HFF-Myc (cell line): ENCODE results near the gene EVX1.

Source experiments
- DNase-seq: peaks from one replicate; pipeline ENCODE4 v3.0.0-alpha.2; 2011; ENCODE audit warnings: low read depth; ENCODE audit errors: extremely low read depth
- H3K4me3 ChIP-seq: replicated peaks from 2 replicates; pipeline ENCODE4 v1.5.1; 2011; ENCODE audit warnings: low read depth, mild to moderate bottlenecking, control low read depth, low read length
- TF ChIP-seq, protein P1 (sequence below): IDR thresholded peaks from 2 replicates; pipeline ENCODE4 v1.5.1; 2012; ENCODE audit warnings: mild to moderate bottlenecking, low read depth, low read length, control low read depth; ENCODE audit errors: missing control alignments

The EVX1 gene

DNA sequence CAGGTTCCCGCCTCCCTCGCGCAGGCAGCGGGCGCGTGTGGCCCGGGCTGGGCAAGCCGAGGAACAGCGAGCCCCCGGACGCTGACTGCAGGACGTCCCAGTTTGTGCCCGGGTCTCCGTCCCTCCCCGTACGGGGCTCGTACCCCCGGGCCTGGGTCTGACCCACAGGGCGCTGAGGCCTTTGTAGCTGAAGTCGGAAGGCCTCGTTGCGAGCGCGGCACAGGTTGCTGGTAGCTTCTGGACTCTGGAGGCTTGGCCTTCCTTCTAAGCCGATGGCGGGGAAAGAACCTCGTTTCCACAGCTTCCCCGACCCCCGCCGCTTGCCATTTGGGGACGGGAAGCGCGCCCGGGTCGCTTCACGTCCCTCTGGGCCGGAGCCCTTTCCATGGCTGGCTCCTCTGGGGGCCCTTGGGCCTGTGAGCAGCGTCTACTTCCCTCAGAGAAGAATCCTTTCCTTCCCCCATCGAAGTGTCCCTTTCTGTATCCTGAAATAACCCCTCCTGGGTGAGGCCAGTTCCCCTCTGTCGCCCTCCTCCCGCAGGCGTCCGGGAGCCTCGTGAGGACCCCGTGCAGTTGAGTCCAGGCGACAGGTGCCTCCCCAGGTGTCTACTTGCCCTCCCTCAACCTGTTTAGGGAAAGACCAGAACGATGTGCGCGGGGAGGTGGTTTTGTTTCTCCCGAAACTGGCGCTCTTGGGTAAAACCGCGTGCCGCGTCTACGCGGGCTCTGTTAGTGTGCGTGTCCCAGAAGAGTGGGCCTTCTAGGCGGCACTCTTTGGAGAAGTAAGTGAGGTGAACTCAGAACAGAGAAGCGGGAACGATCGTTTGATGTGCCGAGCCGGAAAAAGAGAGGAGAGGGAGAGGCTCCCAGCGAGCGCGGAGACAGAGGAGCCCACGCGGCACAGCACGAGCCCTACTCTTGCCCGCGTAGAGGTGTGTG, 9.3 kb downstream of the EVX1 start:
- TF ChIP-seq, protein P1, sequence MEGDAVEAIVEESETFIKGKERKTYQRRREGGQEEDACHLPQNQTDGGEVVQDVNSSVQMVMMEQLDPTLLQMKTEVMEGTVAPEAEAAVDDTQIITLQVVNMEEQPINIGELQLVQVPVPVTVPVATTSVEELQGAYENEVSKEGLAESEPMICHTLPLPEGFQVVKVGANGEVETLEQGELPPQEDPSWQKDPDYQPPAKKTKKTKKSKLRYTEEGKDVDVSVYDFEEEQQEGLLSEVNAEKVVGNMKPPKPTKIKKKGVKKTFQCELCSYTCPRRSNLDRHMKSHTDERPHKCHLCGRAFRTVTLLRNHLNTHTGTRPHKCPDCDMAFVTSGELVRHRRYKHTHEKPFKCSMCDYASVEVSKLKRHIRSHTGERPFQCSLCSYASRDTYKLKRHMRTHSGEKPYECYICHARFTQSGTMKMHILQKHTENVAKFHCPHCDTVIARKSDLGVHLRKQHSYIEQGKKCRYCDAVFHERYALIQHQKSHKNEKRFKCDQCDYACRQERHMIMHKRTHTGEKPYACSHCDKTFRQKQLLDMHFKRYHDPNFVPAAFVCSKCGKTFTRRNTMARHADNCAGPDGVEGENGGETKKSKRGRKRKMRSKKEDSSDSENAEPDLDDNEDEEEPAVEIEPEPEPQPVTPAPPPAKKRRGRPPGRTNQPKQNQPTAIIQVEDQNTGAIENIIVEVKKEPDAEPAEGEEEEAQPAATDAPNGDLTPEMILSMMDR = no peak

DNA sequence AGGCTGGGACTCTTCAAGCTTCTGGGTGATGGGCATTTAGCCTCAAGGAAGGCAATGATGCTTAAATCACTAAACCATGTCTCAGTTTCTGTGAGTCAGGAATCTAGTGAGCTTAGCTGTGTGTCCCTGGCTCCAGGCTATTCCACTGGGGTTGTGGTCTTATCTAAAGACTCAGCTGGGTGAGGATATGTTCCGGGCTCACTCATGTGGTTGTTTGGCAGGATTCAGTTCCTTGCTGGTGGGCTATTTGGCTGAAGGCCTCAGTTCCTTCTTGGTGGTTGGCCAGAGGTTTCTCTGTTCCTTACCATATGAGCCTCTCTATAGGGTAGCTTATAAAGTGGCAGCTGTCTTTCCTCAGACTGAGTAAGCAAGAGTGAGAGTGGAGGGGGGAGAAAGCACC, 12.0 kb downstream of the EVX1 start:
- no peak for DNase-seq
- TF ChIP-seq, protein P1 = no peak
- H3K4me3 ChIP-seq = no peak overlapping the region

More for the DNA sequence above, 9.3 kb downstream of the EVX1 start:
- H3K4me3 ChIP-seq = no peak overlapping the region
- DNase-seq = no peak

DNA sequence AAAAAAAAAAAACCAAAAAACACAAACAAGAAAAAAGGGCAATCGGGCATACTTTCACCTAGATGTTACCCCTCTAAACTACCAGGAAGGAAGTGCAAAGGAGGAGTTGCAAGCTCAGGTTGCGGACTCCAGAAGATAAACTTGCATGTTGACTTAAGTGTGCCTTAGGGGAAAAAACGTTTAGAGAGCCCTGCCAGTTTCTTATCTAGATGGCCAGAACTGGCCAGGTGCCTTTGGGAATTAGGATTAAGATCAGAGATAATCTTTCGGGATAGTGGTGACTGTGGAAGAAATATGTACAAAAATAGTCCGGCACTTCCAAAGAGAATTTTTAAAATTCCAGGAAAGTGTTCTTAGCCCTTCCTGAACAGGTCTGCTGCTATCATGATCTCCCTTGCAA, 17.6 kb downstream of the EVX1 start:
- DNase-seq = no peak
- H3K4me3 ChIP-seq = no peak overlapping the region
- TF ChIP-seq, protein P1 = no peak

DNA sequence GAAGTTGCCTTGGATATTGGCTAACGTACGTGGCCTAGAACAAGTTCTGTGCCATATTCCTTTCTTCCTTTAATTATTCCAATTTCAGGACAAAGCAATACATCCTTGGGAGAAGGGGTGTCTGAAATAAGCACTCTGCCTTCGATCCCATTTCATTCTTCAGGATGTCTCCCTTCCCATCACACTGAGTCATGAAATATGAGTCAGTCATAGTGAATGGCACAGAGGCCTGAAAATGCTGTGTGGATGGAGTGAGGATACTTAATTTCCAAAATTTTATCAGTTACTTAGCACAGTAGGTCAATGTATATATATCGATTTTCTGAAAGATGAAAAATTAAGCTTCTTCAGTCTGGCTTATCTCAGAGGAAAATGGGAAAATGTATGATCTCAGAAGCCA, 19.5 kb downstream of the EVX1 start:
- TF ChIP-seq, protein P1 = no peak
- DNase-seq = no peak
- no peak overlapping the region for H3K4me3 ChIP-seq

DNA sequence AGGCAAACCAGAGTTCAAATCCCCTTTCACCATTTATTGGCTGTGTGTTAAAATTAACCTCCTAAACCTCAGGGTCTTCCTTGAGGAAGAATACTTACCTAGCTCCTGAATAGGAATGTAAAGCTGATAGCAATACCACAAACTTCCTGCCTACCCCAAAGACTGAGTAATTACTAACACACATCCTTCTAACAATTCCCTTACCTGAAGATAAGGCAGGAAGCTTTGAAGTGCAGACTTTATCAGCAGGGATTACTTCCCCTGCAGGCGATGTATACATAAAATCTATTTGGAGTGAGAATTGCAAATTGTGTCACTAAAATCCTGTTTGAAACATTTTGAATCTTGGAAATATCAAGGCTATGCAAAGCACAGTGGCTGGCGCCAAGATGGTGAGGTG, 21.2 kb downstream of the EVX1 start:
- DNase-seq = no peak
- no peak overlapping the region for H3K4me3 ChIP-seq
- TF ChIP-seq, protein P1 = no peak

DNA sequence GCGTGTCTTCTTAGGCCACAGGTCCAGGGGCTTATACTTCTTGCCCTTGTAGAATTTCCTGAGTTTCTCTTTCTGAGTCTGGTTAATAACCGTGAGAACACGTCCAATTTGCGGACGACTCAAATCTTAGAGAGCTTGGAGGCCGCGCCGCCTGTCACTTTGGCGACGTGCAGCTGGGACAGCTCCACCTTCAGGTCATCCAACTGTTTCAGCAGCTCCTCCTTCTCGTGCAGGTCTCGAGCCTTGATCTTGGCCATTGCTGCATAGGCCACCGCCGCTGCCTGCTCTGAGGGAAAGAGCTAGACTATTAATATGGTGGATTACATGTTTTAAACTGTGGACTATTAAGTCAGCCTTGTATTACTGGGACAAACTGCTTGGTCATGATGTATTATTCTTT, 26.9 kb downstream of the EVX1 start:
- TF ChIP-seq, protein P1 = no peak
- no peak for DNase-seq

More for the DNA sequence above, 26.9 kb downstream of the EVX1 start:
- no peak overlapping the region for H3K4me3 ChIP-seq
